Stimulated activated effector memory CD8-positive, alpha-beta T cell treated with anti-CD3 and anti-CD28 coated beads, Interleukin-12 subunit alpha, Interleukin-12 subunit beta, amount 100 ng/mL, for 72 hours (primary cell): ENCODE data around the gene BDH1.

Experiments used
- ATAC-seq: fragments of 150-1000 bp; cut with Tn5 transposase; 2 replicates; pipeline ENCODE4 v1.10.0; 2021
- DNase-seq, 2 donors: peaks; one replicate each; pipeline ENCODE4 v3.0.0; 2021 to 2022; ENCODE audit warnings: low spot score in 2 of 2
- H3K27ac Mint-ChIP-seq: one replicate; pipeline ENCODE4 v1.8.0; 2022; ENCODE audit warnings: mild to moderate bottlenecking, mixed read lengths
- H3K36me3 Mint-ChIP-seq: one replicate; pipeline ENCODE4 v1.8.0; 2022; ENCODE audit warnings: mild to moderate bottlenecking, mixed read lengths
- H3K4me1 Mint-ChIP-seq: one replicate; pipeline ENCODE4 v1.8.0; 2022; ENCODE audit warnings: mixed read lengths
- H3K4me3 Mint-ChIP-seq: one replicate; pipeline ENCODE4 v1.8.0; 2022; ENCODE audit warnings: mild to moderate bottlenecking, mixed read lengths
- H3K9me3 Mint-ChIP-seq: one replicate; pipeline ENCODE4 v1.8.0; 2022; ENCODE audit warnings: mixed read lengths

BDH1 gene

DNA sequence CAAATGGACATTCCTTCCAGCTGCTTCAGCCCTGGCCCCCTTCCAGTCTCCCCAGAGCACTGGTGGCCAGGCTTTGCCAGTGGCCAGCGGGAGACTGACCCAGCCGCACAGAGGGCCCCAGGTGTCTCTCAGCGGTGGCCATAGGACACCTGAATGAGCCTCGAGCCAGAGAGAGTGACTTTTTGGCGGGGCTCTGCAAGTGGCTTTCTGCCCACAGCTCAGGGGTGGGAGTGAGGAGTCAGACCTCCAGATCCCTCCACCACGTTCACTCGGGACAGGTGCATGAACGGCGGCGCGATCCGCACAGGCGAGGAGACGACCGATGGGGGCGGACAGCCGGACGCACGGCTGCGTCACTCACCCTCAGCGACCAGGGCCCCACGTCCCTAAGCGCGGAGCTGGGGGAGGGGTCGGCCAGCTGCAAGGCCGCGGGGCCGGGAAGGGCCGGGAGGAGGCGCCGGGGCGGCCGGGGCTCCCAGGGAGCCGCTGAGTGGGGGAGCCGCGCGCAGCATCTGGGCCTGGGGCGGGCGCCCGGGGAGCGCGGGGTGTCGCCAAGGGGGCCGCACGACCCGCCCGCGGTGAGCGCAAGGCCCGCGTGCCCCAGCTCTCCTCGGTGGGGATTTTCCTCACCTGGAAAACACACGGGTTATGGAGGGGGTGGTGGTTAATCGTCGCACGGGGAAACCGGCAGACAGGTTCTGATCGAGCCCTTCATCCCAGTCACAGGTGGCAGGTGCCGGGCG is 57.1 kb downstream of the BDH1 start:
- no peaks in the 10 kb centered on the region for H3K36me3 Mint-ChIP-seq
- ATAC-seq, result no peak
- H3K27ac Mint-ChIP-seq, result no peak overlapping the region
- H3K4me1 Mint-ChIP-seq, result peaks cover 9% of the 10 kb centered on the region
- no peak overlapping the region for H3K4me3 Mint-ChIP-seq
- H3K9me3 Mint-ChIP-seq, result no peaks in the 10 kb centered on the region
- DNase-seq, result no peak

DNA sequence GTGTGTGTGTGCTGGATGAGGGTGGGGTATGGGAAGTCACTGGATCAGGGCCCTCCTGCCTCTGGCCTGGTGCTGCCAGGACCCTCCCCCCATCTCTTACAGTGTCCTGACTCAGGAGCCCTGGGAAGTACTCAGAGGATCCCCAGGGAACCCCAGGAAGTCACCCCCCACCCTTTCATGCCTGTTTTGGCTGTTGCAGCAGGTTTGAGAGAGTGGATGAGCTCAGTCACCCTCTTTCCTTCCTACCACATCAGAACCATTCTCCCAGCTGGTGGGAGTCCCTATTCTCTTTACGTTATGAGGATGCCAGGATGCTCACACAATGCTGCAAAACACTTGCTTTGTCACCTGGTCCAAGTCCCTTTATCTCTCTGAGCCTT is 59.0 kb downstream of the BDH1 start:
- Mint-ChIP-seq H3K27ac (no peak overlapping the region), H3K9me3 (no peaks in the 10 kb centered on the region), H3K4me1 (no peaks in the 10 kb centered on the region), H3K36me3 (no peaks in the 10 kb centered on the region), H3K4me3 (no peak overlapping the region)
- DNase-seq (no peak), ATAC-seq (no peak)

DNA sequence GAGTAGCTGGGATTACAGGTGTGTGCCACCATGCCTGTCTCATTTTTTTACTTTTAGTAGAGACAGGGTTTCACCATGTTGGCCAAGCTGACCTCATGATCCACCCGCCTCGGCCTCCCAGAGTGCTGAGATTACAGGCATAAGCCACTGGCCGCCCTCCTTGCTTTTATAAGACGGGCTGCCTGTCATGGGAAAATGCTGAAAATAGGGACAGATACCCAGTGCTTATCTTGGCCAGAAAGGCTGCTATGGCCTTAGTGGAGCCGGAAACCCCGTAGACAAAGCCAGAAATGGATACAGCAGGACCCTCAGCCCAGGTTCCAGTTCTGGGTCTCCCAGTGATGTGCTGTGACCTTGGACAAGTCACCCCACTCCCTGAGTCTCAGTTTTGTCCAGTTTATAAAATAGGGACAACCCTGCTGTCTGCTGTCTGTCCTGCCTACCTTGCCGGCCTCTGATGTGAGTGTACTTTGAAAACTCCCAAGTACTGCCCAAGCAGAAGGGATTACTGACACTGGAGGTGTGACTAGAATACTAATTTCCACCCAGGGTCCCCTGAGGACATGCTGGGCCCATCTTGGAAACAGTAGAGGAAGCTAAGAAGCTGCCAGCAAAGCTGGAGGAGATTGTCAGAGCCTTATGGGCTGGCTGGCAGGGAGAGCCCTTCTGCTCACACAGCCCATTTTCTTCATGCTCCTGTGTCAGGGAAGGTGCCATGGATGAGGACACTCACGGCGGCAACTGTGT is 59.6 kb downstream of the BDH1 start:
- ATAC-seq (no peak), DNase-seq (no peak)
- Mint-ChIP-seq H3K9me3 (no peaks in the 10 kb centered on the region), H3K27ac (no peak overlapping the region), H3K4me1 (no peaks in the 10 kb centered on the region), H3K36me3 (no peaks in the 10 kb centered on the region), H3K4me3 (no peak overlapping the region)

DNA sequence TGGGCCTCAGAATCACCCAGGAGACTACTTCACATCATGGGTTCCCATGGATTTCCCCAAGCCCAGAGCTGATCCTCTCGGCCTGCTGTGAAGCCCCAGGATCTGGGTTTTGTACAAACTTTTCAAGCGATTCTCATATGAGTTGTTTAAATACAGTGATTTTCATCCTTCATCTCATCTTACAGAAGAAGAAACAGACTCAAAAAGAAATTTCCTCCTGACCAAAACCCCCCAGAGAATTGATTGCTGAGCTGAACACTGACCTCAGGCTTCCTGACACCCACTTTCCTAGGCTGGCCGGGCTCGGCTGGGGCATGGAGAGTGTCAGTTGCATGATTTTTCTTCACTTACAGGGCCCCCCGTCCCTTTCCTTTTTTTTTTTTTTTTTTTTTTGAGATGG is 60.3 kb downstream of the BDH1 start:
- DNase-seq, result no peak
- Mint-ChIP-seq H3K9me3 (no peaks in the 10 kb centered on the region), H3K27ac (no peak overlapping the region), H3K4me3 (no peak overlapping the region), H3K4me1 (no peaks in the 10 kb centered on the region), H3K36me3 (no peaks in the 10 kb centered on the region)
- ATAC-seq, result no peak

DNA sequence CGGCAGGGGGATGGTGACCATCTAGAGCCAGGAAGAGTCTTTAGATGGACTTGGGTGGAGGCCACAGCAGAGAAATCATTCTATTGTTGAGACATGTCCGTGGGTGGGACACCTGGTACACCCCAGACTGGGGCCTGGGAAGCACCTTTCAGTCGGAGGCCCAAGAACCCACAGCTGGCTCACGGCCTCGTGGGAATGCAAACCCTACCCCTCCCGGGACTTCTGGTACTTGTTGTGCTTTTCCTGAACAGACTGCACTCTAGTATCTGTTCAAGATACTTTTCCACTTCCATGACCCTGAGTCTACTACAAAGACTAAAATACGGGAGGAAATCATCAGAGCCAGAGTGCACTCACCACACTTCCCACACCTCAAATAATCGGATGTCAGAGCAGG is 60.7 kb downstream of the BDH1 start:
- no peaks in the 10 kb centered on the region for H3K9me3 Mint-ChIP-seq
- H3K36me3 Mint-ChIP-seq, result no peaks in the 10 kb centered on the region
- no peak for DNase-seq
- no peak overlapping the region for H3K27ac Mint-ChIP-seq
- no peak overlapping the region for H3K4me3 Mint-ChIP-seq
- ATAC-seq, result no peak
- no peaks in the 10 kb centered on the region for H3K4me1 Mint-ChIP-seq

DNA sequence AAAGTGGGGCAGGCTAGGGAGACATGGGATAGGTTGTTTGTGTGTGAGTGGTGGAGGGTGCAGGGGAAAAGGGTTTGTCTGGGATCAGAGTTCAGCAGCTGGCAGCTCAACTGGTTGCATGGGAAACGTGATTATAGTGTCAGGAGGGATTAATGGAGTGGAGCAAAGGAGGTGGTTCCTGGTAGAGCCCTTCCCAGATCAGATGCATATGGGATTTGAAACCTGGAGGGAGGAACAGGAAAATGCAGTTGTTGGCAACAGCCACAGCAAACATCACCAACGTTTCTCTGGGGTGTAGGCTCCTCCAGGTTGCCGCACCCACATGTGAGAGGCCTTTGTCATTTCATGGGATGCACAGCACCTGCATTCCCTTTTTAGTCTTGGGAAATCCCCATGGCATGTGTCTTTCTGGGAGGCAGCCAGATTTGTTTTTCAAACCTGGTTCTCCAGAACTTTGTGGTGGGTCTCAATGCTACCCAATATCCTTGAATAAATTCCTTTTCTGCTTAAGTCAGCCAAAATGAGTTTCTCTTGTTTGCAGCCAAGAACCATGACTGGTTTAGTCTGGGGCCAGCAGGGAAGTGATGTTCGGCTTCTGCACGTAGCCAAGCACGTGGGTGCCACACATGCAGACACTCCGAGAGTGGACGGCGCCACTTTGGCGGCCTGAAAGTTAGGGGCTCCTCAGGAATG is 61.3 kb downstream of the BDH1 start:
- no peak overlapping the region for H3K4me3 Mint-ChIP-seq
- DNase-seq, result no peak

DNA sequence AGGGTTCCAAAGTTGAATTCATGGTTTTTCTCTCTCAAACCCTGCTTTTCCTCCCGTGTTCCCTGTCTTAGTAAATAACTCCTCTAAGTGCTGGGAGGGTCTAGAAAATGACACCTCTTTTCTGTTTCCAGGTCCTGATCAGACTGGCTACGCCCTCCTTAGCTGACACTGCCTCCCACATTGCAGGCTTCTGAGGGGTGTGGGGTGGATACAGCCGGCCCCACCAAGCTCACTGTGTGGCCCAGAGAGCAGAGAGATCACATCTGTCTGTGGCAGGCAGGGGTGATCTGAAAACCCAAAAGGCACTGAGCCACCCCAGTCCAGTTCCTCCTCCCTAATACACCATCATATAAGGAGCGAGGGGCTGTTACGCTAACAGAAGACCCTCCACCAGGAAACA is 62.7 kb downstream of the BDH1 start:
- H3K4me3 Mint-ChIP-seq, result no peak overlapping the region
- no peaks in the 10 kb centered on the region for H3K36me3 Mint-ChIP-seq
- no peaks in the 10 kb centered on the region for H3K4me1 Mint-ChIP-seq
- ATAC-seq (no peak), DNase-seq (no peak)
- H3K27ac Mint-ChIP-seq, result no peak overlapping the region
- no peaks in the 10 kb centered on the region for H3K9me3 Mint-ChIP-seq

More for the DNA sequence above, 61.3 kb downstream of the BDH1 start:
- Mint-ChIP-seq H3K9me3 (no peaks in the 10 kb centered on the region), H3K36me3 (no peaks in the 10 kb centered on the region), H3K27ac (no peak overlapping the region), H3K4me1 (no peaks in the 10 kb centered on the region)
- no peak for ATAC-seq

DNA sequence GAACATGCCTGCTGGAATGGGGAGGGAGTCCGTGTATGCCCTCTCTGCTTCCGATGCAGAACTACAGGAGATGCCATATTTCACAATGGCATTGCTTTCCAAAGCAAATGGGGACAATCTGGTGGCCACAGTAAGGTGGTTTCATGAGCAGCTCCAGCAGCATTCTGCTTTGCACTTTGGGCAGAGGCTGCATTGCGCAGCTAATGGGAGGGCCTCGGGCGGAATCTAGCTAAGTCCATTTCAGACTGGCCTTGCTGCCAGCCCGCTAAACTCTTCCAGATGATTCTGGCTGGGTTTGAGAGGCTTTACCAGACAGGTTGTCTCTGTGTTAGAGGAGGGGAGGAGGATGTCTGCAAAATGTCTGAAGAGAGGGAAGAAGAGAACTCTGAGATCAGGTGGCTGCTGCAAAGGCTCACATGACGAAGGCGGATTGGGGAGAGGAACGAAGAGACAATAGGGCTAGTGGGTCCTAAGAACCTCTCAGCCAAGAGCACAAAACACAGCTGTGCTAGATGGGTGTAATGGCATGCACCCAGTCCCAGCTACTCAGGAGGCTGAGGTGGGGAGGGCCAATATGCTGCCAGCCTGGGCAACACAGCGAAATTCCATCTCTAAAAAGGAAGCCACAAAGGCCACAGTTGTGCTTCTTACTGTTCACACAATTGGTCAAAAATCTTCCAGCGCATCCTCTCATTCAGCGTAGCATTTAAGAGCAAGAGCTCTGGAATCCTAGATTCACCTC is 63.7 kb downstream of the BDH1 start:
- no peak overlapping the region for H3K27ac Mint-ChIP-seq
- ATAC-seq, result no peak
- H3K36me3 Mint-ChIP-seq, result no peaks in the 10 kb centered on the region
- H3K4me1 Mint-ChIP-seq, result no peaks in the 10 kb centered on the region
- no peak for DNase-seq
- no peaks in the 10 kb centered on the region for H3K9me3 Mint-ChIP-seq
- H3K4me3 Mint-ChIP-seq, result no peak overlapping the region

DNA sequence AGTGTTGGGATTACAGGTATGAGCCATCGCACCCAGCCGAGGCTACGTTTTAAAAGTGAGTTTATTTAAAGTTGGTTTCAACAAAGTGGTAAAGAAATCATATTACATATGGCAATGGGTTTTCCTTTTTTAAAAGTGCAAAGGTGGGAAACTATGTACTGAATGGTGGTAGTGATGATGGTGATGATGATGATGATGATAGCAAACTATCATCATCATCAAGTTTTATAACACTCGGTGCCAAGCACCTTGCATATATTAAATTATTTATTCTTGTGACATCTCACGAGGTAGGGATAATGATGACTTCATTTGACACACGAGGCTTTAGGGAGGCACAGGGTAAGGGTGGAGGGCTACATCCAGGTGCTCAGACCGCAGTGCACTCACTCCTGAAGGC is 64.3 kb downstream of the BDH1 start:
- Mint-ChIP-seq H3K4me3 (no peak overlapping the region), H3K9me3 (no peaks in the 10 kb centered on the region), H3K4me1 (no peaks in the 10 kb centered on the region), H3K36me3 (no peaks in the 10 kb centered on the region), H3K27ac (no peak overlapping the region)
- ATAC-seq, result no peak
- no peak for DNase-seq

DNA sequence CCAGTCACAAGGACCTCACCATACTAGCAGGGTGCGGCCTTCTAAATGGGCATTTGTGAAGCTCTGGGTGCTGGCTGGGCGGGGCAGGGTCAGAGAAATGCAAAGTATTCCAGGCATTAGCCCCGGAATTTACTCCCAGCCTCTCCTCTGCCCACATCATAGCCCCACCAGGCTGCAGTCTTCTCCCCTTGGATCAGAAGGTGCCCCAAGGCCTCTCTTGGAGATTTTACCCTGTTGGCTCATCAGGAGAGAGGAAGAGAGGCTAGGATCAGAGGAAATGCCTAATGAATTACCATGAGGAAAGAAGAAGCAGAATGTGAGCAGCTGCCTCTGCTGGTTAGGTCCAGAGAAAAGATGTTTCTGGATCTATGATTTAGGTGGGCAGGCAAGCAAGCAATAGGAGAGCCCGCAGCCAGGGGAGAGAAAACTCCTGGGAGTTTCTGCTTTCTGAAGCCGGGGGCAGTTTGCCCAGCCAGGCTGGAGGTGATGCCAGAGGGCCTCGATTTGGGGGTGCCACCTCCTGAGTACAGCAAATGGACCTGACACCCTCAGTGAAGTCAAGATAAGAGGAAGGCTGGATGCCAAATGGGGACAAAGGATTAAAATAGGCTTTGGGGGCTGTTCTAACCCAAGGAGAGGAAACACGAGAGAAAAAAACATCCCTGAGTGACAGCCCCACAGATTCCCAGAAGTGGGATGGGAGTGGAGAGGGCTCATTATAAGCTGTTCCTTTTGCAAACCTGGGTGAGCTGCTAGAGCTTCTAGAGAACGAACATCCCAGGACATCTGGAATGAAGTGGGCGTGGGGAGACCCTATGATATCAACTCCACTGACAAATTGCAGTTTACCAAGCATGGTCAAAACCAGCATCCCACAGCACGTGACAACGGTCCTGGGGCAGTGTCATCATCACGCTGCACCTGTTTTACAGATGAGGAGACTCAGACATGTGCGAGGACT is 65.4 kb downstream of the BDH1 start:
- DNase-seq (no peak), ATAC-seq (no peak)
- Mint-ChIP-seq H3K4me1 (no peaks in the 10 kb centered on the region), H3K36me3 (no peaks in the 10 kb centered on the region), H3K9me3 (no peaks in the 10 kb centered on the region), H3K4me3 (no peak overlapping the region), H3K27ac (no peak overlapping the region)

DNA sequence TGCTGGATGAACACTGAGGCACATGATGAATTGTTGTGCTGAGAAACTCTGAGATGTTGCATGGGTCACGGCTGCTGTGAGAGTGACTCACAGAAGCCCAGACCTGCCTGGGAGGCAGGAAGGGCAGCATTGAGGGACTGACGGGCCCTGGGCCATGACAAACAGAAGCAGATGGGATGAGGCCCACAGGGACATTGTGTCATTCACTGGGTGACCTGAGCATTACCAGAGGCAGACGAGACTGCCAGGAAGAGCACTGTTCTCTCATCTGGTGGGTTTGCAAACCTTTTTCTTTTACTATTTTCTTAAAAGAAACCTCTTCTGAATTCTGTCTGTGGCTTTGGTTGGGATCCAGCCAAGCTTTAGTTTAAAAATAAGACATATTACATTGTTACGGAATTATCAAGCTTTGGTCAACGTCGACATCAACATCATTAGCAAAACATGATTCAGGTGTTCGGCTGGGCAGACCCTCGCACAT is 67.8 kb downstream of the BDH1 start:
- no peak overlapping the region for H3K4me3 Mint-ChIP-seq
- H3K27ac Mint-ChIP-seq, result no peak overlapping the region
- H3K9me3 Mint-ChIP-seq, result no peaks in the 10 kb centered on the region
- no peak for ATAC-seq
- H3K36me3 Mint-ChIP-seq, result no peaks in the 10 kb centered on the region
- no peaks in the 10 kb centered on the region for H3K4me1 Mint-ChIP-seq
- no peak for DNase-seq

DNA sequence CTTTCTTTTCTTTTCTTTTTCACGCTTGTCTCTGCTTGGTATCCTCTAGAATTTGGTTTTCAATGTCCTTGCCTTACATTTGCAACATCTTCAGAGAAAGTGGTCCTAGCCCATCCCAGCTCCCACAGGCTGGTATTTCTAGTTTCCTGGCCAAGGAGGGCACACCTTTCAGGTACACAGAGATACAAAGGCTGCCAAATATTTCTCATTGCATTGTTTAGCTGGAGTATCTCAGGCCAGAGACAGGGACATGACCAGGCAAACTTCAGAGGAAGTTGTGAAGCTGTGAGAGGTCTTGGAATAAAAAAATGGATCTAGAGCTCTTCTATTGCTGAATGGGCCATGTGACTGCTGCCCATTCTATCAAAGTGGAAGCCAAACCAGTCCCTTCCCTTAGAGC is 68.9 kb downstream of the BDH1 start:
- H3K9me3 Mint-ChIP-seq, result no peaks in the 10 kb centered on the region
- ATAC-seq, result no peak
- no peak overlapping the region for H3K27ac Mint-ChIP-seq
- no peak for DNase-seq
- H3K4me1 Mint-ChIP-seq, result no peaks in the 10 kb centered on the region
- H3K36me3 Mint-ChIP-seq, result no peaks in the 10 kb centered on the region
- no peak overlapping the region for H3K4me3 Mint-ChIP-seq

DNA sequence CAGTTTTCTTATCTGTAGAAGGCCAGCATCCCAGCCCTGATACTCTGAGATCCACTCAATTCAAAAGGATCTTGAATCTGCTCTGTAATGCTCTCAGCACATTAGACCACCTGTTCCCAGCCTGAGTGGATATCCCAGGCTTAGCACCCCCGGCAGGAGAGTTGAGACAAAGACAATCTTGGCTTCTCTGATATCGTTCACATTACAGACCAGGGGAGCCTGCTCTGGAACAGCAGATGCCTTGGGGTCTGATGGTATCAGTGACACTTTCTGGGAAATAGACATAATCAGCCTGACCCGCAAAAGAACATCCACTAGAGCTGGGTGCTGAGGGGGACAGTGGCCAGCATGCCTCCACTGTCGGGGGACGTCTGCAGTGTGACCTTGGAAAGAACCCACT is 70.6 kb downstream of the BDH1 start:
- H3K4me1 Mint-ChIP-seq, result no peaks in the 10 kb centered on the region
- H3K27ac Mint-ChIP-seq, result no peak overlapping the region
- no peaks in the 10 kb centered on the region for H3K36me3 Mint-ChIP-seq

DNA sequence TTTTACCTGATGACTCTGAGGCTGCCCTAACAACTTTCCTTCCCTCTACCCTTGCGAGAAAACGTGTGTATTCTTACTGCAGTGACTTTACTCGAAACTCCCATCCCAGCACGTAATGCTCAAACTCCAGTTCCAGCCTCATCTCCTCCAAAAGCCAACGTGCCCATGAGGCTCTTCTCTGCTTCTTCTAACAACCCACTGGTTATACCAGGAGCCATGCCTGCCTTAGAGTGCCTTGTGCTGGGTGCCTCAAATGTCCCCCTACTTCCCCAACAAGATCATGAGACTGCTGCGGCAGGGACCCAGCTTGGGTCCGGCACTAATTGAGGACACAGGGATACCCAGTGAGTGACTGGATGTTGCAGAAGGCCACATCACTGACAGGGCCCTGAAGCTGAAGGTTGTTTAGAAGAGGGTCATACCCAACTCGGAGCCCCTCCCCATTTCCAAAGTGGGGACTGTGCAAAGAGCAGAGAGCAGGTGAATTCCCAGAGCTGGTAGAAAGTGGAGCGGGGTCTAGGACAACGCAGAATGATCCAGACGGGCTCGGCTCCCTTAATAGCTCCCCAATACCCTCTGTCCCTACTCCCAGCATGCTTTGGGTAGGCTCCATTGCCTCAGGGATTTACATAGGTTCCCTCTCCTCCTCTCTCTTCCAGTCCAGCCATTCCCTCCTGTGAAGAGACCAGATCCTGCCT is 71.4 kb downstream of the BDH1 start:
- H3K27ac Mint-ChIP-seq, result no peak overlapping the region
- H3K36me3 Mint-ChIP-seq, result no peaks in the 10 kb centered on the region
- no peaks in the 10 kb centered on the region for H3K9me3 Mint-ChIP-seq
- no peak for DNase-seq
- ATAC-seq, result no peak
- no peak overlapping the region for H3K4me3 Mint-ChIP-seq
- H3K4me1 Mint-ChIP-seq, result no peaks in the 10 kb centered on the region

More for the DNA sequence above, 70.6 kb downstream of the BDH1 start:
- H3K9me3 Mint-ChIP-seq, result no peaks in the 10 kb centered on the region
- H3K4me3 Mint-ChIP-seq, result no peak overlapping the region
- ATAC-seq, result no peak
- no peak for DNase-seq
